COR-L47 (cell line): Measurements from ENCODE around the gene E2F4.

Experiments used
- DNase-seq: peaks from one replicate; lab custom pipeline; 2025; lab: John Stamatoyannopoulos, UW

Gene E2F4

GRCh38 chr16:67190448-67191399 lies 1.2 kb upstream of the E2F4 start:
- no peak for DNase-seq

- no peak for DNase-seq
Measured at GRCh38 chr16:67191411-67191994, 452 bp upstream of the E2F4 start.

DNA sequence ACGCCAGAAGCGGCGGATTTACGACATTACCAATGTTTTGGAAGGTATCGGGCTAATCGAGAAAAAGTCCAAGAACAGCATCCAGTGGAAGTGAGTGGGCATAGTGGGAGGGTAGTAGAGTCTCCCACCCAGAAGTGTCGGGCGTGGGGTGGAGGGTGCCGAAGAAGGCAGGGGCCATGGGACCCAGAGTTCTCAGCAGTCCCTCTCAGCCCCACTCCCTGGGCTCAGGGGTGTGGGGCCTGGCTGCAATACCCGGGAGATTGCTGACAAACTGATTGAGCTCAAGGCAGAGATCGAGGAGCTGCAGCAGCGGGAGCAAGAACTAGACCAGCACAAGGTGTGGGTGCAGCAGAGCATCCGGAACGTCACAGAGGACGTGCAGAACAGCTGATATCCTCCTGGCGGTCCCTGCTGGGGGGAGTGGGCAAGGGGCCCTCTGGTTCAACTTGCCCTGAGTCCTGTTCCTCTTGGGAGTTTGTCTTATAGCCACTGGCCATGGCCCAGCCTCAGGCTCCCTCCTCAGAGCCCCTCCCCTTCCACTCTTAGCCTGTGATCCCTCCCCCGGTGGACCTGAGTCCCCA lies 916 bp downstream of the E2F4 start:
- DNase-seq = no peak

- no peak for DNase-seq
Measured at GRCh38 chr16:67193536-67193935, 1.6 kb downstream of the E2F4 start.

GRCh38 chr16:67194260-67194659 lies 2.3 kb downstream of the E2F4 start:
- no peak for DNase-seq

DNA sequence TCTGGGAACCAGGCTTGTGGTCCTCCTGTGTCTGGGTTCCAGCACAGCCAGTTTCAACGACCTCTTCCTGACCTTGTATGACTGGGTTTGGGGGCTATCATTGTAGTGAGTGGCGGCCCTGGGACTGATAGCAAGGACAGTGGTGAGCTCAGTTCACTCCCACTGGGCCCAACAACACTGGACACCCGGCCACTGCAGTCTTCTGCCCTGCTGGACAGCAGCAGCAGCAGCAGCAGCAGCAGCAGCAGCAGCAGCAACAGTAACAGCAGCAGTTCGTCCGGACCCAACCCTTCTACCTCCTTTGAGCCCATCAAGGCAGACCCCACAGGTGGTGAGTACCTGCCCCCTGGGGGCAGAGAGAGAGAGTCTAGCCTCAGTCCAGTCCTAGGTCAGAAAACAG lies 3.7 kb downstream of the E2F4 start:
- no peak for DNase-seq

DNA sequence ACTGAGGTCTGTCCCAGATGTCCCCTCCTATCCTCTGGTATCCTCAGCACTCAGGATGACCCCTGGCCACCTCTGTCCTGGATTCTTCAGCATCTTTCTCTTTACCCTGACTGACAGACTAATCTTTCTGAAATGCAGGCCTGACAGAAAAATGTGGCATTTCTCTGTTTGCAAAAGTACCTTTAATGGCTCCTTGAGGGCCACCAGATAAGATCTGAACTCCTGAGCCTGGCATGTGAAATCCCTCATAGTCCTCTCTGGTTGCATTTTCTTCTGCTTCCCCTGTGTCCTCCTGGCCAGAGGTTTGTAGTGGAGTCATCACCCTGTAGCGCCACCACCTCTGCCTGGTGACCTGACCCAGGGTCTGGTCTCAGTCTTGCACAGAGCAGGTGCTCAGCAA lies 4.9 kb downstream of the E2F4 start:
- DNase-seq = no peak

DNA sequence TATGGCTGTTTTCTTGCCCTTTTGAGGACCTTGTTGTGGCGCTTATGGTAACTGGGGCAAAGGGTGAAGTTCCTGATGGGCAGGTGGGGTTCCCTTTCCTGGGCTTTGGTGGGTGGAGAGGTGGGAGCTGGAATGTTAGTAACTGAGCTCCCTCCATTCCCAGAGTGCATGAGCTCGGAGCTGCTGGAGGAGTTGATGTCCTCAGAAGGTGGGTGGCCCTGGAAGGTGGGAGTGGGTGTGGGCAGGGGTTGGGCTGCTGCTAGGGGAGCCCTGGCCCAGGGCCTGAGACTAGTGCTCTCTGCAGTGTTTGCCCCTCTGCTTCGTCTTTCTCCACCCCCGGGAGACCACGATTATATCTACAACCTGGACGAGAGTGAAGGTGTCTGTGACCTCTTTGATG lies 5.7 kb downstream of the E2F4 start:
- no peak for DNase-seq

DNA sequence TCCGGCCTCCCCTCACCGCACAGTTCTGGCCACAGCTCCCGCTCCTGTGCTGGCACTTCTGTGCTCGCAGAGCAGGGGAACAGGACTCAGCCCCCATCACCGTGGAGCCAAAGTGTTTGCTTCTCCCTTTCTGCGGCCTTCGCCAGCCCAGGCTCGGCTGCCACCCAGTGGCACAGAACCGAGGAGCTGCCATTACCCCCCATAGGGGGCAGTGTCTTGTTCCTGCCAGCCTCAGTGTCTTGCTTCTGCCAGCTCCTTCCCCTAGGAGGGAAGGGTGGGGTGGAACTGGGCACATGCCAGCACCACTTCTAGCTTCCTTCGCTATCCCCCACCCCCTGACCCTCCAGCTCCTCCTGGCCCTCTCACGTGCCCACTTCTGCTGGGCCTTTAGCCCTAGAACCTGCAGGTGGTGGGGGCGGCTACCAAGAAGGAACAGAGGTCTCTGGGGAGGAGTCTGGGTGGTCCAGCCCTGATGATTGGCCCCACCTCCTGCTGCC lies 6.3 kb downstream of the E2F4 start:
- no peak for DNase-seq

GRCh38 chr16:67199011-67199807 lies 7.3 kb downstream of the E2F4 start, which contains the start of gene ELMO3:
ELMO3 (plus strand) TSS chr16:67199131; CDS start chr16:67199327, 196 bp downstream.
- no peak for DNase-seq

GRCh38 chr16:67199808-67200198 lies 7.8 kb downstream of the E2F4 start:
- no peak for DNase-seq

DNA sequence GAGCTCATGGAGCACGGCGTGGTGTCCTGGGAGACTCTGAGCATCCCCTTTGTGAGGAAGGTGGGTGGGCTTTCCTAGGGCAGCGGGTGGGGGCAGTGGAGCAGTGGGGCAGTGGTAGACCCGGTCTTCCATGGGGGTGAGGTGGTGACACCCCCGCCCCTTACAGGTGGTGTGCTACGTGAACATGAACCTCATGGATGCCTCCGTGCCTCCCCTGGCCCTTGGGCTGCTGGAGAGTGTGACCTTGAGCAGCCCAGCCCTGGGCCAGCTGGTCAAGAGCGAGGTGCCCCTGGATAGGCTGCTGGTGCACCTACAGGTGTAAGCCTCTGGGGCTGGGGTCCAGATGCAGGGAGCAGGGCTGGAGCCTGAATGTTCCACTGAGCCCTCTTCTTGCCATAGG lies 8.5 kb downstream of the E2F4 start:
- DNase-seq = no peak

GRCh38 chr16:67201411-67202345 lies 9.7 kb downstream of the E2F4 start:
- no peak for DNase-seq

DNA sequence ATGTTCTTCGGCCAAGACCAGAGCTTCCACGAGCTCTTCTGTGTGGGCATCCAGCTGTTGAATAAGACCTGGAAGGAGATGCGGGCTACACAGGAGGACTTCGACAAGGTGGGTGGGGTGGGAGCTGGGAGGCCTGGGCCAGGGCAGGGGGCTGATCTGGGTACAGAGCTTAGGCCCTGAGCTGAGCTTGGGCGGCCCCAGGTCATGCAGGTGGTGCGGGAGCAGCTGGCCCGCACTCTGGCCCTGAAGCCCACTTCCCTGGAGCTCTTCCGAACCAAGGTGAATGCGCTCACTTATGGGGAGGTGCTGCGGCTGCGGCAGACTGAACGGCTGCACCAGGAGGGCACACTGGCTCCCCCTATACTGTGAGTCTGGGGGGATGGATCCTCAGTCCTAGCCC lies 10.5 kb downstream of the E2F4 start:
- no peak for DNase-seq

DNA sequence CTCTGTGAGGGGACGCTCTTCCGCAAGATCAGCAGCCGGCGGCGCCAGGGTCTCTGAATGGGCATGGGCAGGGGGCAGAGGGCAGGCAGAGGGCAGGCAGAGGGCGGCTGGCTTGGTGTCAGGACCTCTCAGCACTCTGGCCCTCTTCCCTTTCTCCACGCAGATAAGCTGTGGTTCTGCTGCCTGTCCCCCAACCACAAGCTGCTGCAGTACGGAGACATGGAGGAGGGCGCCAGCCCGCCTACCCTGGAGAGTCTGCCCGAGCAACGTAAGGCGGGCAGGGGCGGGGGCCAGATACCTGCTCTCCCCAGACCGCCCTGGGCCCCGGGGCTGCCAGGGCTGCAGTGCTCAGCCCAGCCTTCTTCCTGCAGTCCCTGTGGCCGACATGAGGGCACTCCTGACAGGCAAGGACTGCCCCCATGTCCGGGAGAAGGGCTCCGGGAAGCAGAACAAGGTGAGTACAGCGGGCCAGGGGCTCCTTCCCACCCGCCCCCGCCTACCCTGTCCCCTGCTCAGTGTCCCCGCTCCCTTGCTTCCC lies 11.1 kb downstream of the E2F4 start:
- no peak for DNase-seq

DNA sequence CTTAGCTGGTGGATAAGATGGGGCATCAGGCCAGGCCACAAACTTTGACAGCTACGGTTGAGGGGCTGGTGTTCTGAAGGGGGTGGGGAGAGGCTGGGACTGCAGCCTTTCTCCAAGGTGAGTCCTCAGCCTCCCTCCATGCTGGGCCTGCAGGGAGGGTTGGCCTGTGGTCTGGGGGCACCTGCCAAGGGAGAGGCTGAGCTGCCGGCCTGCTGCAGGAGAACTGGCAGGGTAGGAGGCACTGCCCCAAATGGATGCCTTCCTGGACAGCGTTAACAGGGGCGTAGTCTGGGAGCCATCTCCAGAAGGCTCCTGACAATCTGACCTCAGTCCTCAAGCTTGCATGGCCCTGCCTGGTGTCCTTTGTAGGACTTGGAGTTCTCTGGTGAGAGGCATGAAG lies 12.1 kb downstream of the E2F4 start:
- no peak for DNase-seq

DNA sequence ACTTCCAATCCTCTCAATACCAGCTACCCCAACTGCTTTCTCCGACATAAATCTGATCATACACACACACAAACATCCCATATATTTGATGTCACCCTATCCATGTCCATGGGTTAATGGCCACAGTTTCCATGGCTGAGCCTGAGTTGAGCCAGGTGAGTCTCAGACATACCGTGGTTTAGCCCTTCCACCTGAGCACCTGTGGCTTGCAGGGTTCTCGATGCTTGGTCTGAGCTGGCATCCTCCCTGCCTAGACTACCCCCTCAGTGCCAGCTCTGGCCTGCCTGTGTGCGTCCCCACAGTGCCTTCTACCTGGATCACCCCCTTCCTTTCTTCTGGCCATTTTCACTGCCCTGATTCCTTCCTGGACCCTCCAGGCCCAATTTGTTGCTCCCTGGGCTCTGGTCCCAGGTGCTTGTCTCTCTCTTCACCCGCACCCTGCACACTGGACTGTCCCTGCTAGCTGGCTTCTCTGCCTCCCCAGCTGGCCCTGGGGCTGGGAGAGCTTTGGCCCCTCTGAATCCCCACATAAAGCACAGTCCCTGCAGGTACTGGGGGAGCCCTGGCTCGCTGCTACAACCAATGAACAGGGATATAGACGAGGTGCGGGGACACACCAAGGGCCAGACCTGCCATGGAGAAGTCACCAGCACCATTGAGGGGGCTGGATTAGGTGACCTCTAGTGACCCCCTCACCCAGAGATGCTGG lies 14.3 kb downstream of the E2F4 start:
- no peak for DNase-seq

DNA sequence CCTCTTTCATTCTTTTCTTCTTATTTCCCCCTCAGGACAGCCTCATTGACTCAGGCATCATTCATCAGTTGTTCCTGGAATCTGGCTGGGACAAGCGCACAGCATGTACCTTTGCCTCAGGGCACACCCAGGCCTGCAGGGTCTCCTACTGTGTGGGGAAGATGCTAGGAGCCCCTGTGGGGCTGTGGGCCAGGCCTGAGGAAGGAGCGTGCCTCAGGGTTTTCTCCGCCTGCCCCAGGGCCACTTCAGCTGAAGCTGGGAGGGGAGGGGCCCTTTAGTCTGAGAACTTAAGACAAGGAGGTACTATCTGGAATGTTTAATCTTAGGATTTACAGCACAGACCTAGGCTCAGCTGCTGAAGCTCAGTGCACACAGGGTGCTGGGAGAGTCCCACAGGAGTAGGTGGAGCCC lies 14.9 kb downstream of the E2F4 start:
- no peak for DNase-seq

- no peak for DNase-seq
Measured at GRCh38 chr16:67207249-67208091, 15.5 kb downstream of the E2F4 start.
